Loucy (cell line): ENCODE data around the gene KCNMA1.

Source experiments
- EZH2phosphoT487 ChIP-seq: fragments of 200-600 bp; IDR thresholded peaks from 2 replicates; pipeline ENCODE4 v1.6.1; 2018; ENCODE audit warnings: antibody characterized with exemption, mild to moderate bottlenecking, moderate library complexity, borderline replicate concordance
- TF ChIP-seq, protein P1 (sequence below): fragments of 200-600 bp; sonication (generic); conservative IDR thresholded peaks from 2 replicates; pipeline ENCODE4 v1.5.1; 2014; ENCODE audit warnings: mild to moderate bottlenecking, antibody characterized with exemption, low read length

DNA sequence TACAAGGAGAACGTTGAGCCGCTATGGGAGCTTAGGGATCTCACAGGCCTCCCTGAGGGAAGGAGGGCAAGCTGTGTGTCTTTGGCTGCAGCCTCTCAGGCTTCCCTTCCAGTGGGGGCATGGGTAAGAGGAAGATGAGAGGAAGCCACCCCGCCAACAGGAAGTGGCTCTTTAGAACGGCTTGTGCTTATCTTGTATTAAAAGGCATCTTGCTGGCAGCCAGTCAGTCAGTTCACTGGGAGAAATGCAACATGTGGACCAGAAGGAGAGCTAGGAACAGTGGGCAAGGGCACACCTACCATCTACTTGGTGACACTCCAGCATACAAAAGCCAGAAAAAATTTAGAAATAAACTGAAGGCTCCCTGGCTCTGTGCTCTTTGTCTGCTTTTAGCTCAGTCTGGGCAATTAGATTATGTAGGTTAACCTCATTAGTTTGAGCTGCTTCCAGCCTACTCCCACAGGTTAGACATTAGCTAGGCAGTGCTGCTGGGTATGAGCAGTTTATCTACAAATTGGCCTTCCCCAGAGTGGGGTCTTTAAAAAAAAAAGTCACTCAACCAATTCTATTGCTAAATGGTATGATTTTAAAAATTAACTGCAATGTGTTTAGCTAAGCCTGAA is 595.9 kb downstream of the KCNMA1 start:
- TF ChIP-seq, protein P1, sequence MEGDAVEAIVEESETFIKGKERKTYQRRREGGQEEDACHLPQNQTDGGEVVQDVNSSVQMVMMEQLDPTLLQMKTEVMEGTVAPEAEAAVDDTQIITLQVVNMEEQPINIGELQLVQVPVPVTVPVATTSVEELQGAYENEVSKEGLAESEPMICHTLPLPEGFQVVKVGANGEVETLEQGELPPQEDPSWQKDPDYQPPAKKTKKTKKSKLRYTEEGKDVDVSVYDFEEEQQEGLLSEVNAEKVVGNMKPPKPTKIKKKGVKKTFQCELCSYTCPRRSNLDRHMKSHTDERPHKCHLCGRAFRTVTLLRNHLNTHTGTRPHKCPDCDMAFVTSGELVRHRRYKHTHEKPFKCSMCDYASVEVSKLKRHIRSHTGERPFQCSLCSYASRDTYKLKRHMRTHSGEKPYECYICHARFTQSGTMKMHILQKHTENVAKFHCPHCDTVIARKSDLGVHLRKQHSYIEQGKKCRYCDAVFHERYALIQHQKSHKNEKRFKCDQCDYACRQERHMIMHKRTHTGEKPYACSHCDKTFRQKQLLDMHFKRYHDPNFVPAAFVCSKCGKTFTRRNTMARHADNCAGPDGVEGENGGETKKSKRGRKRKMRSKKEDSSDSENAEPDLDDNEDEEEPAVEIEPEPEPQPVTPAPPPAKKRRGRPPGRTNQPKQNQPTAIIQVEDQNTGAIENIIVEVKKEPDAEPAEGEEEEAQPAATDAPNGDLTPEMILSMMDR = no peak
- TF ChIP-seq EZH2phosphoT487 = no peak
